ENCODE results near the gene EDN1.

GRCh38 chr6:12283904-12284303 is 6.3 kb upstream of the EDN1 start:
- no peak for TF ChIP-seq POLR2AphosphoS5 (IDR thresholded peaks at IDR 0.05)
- no peak for TF ChIP-seq POLR2A (IDR thresholded peaks at IDR 0.05)
